SHP77 treated with DMSO at 0.1 percent for 48 hours (cell line): ENCODE data around the gene CALCOCO2.

Experiments used
- DNase-seq: peaks from one replicate; lab custom pipeline; 2025; lab: John Stamatoyannopoulos, UW

CALCOCO2 gene

GRCh38 chr17:48873696-48874443 lies 43.0 kb downstream of the CALCOCO2 start:
- DNase-seq, result no peak

GRCh38 chr17:48878920-48879898 lies 48.4 kb downstream of the CALCOCO2 start:
- peak; percentile 46 for DNase-seq

- no peak for DNase-seq
Measured at GRCh38 chr17:48882272-48882671, 51.4 kb downstream of the CALCOCO2 start.

- no peak for DNase-seq
Measured at GRCh38 chr17:48883171-48883570, 52.3 kb downstream of the CALCOCO2 start.

- no peak for DNase-seq
Measured at GRCh38 chr17:48890086-48890485, 59.3 kb downstream of the CALCOCO2 start.

DNA sequence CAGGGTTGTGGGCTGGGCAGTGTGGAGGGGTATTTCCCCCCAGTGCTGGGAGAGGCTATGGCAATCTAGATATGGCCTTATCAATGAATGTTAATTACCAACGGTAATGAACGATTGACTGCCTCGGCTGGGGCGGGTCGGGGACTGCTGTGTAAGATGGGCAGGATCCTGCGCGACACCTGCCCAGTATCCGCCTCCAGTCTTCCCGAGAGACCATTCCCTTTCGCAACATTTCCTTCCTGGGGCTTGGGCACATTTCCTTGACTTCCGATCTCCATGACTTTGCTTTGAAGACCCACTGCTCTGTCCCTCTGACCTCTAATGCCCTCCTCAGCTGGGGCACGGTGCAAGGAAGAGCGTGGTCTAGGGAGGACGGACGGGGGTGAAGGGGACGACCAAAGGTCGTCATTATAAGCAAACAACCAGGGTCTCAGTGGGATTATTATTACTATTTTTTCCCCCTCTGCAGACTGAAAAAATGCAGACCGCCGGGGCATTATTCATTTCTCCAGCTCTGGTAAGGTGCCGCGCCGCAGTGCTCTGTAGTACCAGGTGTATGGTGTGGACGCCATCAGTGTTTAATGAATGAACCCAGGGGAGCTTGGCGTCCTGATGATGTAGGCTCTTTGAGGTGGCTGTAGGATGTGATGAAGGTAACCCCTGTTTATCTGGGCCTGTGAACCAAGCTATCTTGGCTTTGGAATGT lies 62.3 kb downstream of the CALCOCO2 start:
- no peak for DNase-seq

DNA sequence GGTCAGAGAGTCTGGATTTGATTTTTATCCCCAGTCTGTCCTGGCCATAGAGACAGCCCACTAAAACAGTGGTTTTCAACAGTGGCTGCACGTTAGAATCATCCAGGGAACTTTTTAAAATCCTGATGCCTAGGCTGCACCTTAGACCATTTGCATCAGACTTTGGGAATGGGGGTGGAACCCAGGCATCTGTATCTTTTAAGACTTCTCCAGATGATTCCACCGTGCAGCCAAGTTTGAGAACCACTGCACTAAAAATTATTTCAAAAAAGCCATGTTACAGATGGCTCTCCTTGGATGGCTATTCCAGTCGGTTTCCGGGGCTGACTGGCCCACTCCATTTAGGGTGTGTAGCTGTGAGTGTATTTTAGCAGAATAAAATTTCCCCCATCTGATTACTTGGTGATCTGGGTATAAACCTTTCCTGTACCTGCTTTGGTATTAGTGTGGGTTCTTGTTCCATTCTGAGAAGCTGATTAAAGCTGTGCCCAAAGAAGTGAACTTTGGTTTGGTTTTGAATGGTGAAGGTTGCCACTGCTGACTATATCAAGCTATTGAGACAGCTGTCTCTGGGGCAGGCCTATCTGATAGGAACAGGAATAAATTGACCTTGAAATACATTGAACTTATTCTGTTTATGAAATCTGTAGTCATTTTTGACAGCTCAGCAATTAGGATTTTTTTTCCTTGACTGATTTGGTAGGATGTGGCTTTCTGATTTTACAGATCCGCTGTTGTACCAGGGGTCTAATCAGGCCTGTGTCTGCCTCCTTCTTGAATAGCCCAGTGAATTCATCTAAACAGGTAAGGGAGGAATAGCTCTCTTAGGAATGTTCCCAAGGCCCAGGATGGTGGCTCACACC lies 63.0 kb downstream of the CALCOCO2 start:
- DNase-seq, result no peak

- no peak for DNase-seq
Measured at GRCh38 chr17:48894886-48895285, 64.1 kb downstream of the CALCOCO2 start.

GRCh38 chr17:48901241-48901640 lies 70.4 kb downstream of the CALCOCO2 start:
- no peak for DNase-seq

- DNase-seq, result no peak
Measured at GRCh38 chr17:48903401-48903800, 72.6 kb downstream of the CALCOCO2 start.

GRCh38 chr17:48904428-48904827 lies 73.6 kb downstream of the CALCOCO2 start:
- no peak for DNase-seq

GRCh38 chr17:48905987-48906515 lies 75.2 kb downstream of the CALCOCO2 start:
- no peak for DNase-seq

- no peak for DNase-seq
Measured at GRCh38 chr17:48907713-48908046, 76.8 kb downstream of the CALCOCO2 start.

GRCh38 chr17:48908047-48908843 lies 77.4 kb downstream of the CALCOCO2 start, which contains the start of gene UBE2Z:
TSS of gene UBE2Z (plus strand) at chr17:48908407. CDS start at chr17:48908504, 97 bp downstream.
- peak; percentile 83 for DNase-seq

GRCh38 chr17:48908853-48909394 lies 78.1 kb downstream of the CALCOCO2 start:
- no peak for DNase-seq

- no peak for DNase-seq
Measured at GRCh38 chr17:48909783-48910182, 78.9 kb downstream of the CALCOCO2 start.

DNA sequence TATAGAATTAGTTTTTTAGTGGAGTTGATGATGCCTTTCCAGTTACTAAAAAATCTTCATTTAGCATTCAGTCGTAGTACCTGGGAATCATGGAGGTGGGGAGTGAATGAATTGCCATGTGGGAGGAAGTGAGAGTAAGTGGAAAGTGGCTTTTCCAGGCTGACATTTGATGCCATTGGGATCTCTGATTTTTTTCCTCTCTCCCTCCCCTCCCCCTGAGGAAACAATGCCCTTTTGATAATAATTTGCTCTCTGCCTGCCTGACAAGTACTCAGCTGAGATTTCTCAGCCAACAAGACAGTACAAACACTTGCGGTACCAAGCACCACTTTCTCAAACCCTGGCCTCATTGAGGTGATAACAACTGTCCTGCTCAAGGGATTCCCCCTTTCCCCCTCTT lies 79.5 kb downstream of the CALCOCO2 start:
- DNase-seq, result no peak

DNA sequence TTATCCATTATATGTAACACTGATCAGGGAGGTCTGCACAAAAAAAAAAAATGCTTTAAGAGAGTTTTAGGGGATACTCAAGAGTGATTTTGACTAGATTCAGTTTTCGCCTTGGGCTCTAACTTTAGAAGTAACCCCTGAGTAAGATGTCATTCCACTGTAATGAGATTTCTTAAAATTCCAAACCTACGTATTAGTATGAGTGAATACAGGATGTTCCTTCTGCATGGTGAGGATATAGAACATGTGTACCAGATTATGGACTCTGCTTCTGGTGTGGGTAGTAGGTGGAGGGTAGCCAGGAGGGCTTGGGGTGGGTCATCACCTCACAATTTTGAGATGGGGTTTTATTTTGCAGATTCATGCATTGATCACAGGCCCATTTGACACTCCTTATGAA lies 81.6 kb downstream of the CALCOCO2 start:
- DNase-seq, result no peak
